ENCODE measurements around the gene ATF6. TPM values are rescaled to one million over a fixed set of nuclear protein-coding genes. Genes with fewer than 3 reads are reported as not detected.

Gene ATF6
- total and polyA plus RNA-seq, 9 of the 15 experiments (the other 6 are each of a cell fraction or from before 2014, with no cell fraction given): 11.7 to 32.4 (median 20.4) TPM

DNA sequence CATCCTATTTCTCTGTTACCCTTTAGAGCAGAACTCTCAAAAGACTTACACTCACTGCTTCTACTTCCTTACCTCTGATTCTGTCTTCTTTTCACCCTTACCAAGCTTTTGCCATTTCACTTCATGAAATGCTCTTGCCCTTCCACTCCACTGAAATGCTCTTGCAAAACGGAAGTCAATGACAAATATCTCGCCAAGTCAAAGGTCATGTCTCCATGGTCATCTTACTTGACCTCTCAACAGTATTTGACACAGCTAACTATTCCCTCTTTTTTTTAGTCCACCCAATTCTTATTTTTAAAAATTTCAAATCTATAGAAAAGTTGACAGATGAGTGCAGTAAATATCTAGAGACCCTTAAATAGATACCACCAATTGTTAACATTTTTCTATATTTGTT, 149.9 kb downstream of the ATF6 start (continued):
- TF ChIP-seq MEF2A (IDR thresholded peaks at IDR 0.05; ENCODE audit: control insufficient read depth, low read depth, low read length): no peak
- no peak for TF ChIP-seq ZBTB8A (IDR thresholded peaks at IDR 0.05; ENCODE audit: partially characterized antibody)
- TF ChIP-seq, protein P1, sequence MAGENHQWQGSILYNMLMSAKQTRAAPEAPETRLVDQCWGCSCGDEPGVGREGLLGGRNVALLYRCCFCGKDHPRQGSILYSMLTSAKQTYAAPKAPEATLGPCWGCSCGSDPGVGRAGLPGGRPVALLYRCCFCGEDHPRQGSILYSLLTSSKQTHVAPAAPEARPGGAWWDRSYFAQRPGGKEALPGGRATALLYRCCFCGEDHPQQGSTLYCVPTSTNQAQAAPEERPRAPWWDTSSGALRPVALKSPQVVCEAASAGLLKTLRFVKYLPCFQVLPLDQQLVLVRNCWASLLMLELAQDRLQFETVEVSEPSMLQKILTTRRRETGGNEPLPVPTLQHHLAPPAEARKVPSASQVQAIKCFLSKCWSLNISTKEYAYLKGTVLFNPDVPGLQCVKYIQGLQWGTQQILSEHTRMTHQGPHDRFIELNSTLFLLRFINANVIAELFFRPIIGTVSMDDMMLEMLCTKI (IDR thresholded peaks at IDR 0.05; ENCODE audit: partially characterized antibody): no peak
- no peak for TF ChIP-seq SIRT6 (IDR thresholded peaks at IDR 0.05; ENCODE audit: low read depth, low read length)
- no peak for TF ChIP-seq CBFB (CRISPR knock-in tag; IDR thresholded peaks at IDR 0.05)
- TF ChIP-seq RB1 (IDR thresholded peaks at IDR 0.05; ENCODE audit: low read depth): no peak
- TF ChIP-seq KLF16 (IDR thresholded peaks at IDR 0.05): no peak
- TF ChIP-seq ELF2 (CRISPR knock-in tag; IDR thresholded peaks at IDR 0.05): no peak

GRCh38 chr1:161919229-161919628, 153.1 kb downstream of the ATF6 start:
- intact Hi-C loops (cut with micrococcal nuclease) (no loop called here), in situ Hi-C loops (cut with MboI) (no loop called here)
- H3K4me2 ChIP-seq (ENCODE audit: insufficient read depth, low read length): no peak overlapping the region
- H3K4me1 ChIP-seq (replicated peaks in 1 of 2; ENCODE audit: control insufficient read depth in 2 of 2, insufficient read depth in 2 of 2, low read length in 2 of 2): no peaks in the 10 kb centered on the region
- H2AFZ ChIP-seq (ENCODE audit: low read depth, low read length): no peak overlapping the region
- peaks cover 16% of the 10 kb centered on the region; the same call in 2 of the 3 replicates for H3K36me3 ChIP-seq (ENCODE audit: control insufficient read depth, insufficient read depth, low read length)
- no peaks in the 10 kb centered on the region for H3K79me2 ChIP-seq (ENCODE audit: control insufficient read depth, insufficient read depth, low read length)
- DNase-seq (ENCODE audit: extremely low read depth in 1 of 4, low spot score in 3 of 4): no peak
- ChIA-PET CTCF (ENCODE audit: low intra/inter-chr PET ratio) (no interaction called here), POLR2A (interaction anchor here (0.6 kb wide), 3 partner anchors 22 to 769 kb away, joined by 3 to 4 read pairs (median 3); no protein-coding TSS in a partner anchor)
- H3K4me3 ChIP-seq: no peak overlapping the region
- H3K27me3 ChIP-seq (ENCODE audit: control insufficient read depth in 2 of 2, insufficient read depth in 2 of 2, low read length in 2 of 2): no peaks in the 10 kb centered on the region
- H3K9me1 ChIP-seq (ENCODE audit: control insufficient read depth, insufficient read depth, low read length): no peaks in the 10 kb centered on the region
- no peak overlapping the region for H3K9ac ChIP-seq (ENCODE audit: insufficient read depth in 1 of 2, low read depth in 2 of 2, low read length in 2 of 2)
- BruUV-seq (replicated peaks): no TSS peak
- H3K27ac ChIP-seq (ENCODE audit: extremely low read depth, low read depth, low read length): no peak overlapping the region
- H3K9me3 ChIP-seq (replicated peaks; ENCODE audit: control insufficient read depth, insufficient read depth, low read depth, low read length): no peaks in the 10 kb centered on the region
- H4K20me1 ChIP-seq (replicated peaks; ENCODE audit: control insufficient read depth, insufficient read depth, low read length): no peaks in the 10 kb centered on the region
- no peak for FAIRE-seq
- TF ChIP-seq CCNT2 (IDR thresholded peaks at IDR 0.05; ENCODE audit: borderline replicate concordance, extremely low read depth, insufficient read length, low read depth, low read length) (no peak), TAL1 (IDR thresholded peaks at IDR 0.05) (no peak), PML (IDR thresholded peaks at IDR 0.05; ENCODE audit: low read length) (no peak)
- no peak for ATAC-seq
